ENCODE data around the gene OCA2. TPM values are rescaled to one million over a fixed set of nuclear protein-coding genes. Genes with fewer than 3 reads are reported as not detected.

Gene OCA2
- total RNA-seq, 2 donors from 2014 or later = 0.31 TPM; not detected in 1

DNA sequence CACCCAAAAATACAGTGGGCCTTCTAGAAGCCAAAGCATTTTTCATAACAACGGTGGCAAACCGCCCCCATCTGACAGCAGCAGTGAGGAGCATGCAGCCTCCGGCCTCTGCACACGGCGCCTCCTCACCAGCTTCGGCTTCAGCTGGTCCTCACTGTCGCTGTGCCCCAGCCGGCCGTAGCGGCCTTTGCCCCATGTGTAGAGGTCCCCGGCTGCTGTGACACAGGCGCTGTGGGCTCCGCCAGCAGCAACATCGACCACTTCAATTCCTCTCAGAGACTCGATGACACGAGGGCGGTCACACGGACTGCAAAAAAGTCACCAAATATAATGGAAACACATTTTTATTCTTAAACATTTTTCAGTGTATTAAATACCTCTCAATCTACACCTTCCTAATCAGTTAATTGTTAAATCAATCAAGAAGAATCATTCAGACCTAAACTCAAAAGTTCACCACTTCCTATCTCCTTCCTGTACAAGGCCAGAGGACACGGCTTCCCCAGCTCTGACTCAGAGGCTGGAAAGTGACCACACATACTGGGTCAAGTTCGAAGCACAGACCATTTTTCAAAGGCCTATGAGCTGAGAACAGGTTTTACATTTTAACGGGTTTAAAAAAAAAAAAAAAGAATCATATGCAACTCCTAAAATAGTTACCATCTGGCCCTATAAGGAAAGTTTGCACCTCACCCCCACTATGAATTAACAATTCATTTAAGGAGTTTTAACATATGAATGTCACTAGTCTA lies 33.6 kb upstream of the OCA2 start:
- H3K27ac ChIP-seq = no peak overlapping the region

DNA sequence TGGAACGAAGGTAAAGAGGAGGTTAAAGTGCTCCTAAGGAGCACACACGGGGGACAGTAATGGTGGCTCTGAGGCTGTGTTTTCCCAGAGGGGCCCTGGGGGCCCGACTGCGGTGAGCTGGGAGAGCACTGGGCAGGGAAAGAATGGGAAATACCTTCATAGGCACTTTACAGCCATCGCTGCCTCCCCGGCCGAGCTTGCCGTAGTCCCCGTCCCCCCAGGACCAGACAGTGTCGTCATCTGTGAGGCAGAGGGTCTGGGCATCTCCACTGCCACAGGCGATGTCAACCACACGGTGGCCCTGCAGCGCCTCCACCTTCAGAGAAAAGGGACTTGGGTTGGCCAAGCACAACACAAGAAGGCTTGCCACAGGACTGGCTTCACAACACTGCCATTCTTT lies 32.8 kb upstream of the OCA2 start:
- no peak overlapping the region for H3K4me3 ChIP-seq
- no peaks in the 10 kb centered on the region for H3K27me3 ChIP-seq
- H3K36me3 ChIP-seq = peaks cover 64% of the 10 kb centered on the region
- H3K27ac ChIP-seq = no peak overlapping the region
- TF ChIP-seq, protein P1, sequence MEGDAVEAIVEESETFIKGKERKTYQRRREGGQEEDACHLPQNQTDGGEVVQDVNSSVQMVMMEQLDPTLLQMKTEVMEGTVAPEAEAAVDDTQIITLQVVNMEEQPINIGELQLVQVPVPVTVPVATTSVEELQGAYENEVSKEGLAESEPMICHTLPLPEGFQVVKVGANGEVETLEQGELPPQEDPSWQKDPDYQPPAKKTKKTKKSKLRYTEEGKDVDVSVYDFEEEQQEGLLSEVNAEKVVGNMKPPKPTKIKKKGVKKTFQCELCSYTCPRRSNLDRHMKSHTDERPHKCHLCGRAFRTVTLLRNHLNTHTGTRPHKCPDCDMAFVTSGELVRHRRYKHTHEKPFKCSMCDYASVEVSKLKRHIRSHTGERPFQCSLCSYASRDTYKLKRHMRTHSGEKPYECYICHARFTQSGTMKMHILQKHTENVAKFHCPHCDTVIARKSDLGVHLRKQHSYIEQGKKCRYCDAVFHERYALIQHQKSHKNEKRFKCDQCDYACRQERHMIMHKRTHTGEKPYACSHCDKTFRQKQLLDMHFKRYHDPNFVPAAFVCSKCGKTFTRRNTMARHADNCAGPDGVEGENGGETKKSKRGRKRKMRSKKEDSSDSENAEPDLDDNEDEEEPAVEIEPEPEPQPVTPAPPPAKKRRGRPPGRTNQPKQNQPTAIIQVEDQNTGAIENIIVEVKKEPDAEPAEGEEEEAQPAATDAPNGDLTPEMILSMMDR (IDR thresholded peaks at IDR 0.05) = no peak
- peak; percentile 32 for DNase-seq (ENCODE audit: low spot score)
- no peaks in the 10 kb centered on the region for H3K9me3 ChIP-seq
- H3K4me1 ChIP-seq = peaks cover 0 to 7% of the 10 kb centered on the region in 2 donors

More for the DNA sequence above, 33.6 kb upstream of the OCA2 start:
- no peaks in the 10 kb centered on the region for H3K9me3 ChIP-seq
- peaks cover 0 to 7% of the 10 kb centered on the region in 2 donors for H3K4me1 ChIP-seq
- TF ChIP-seq, protein P1 (IDR thresholded peaks at IDR 0.05) = no peak
- H3K27me3 ChIP-seq = no peaks in the 10 kb centered on the region
- peaks cover 56% of the 10 kb centered on the region for H3K36me3 ChIP-seq
- H3K4me3 ChIP-seq = no peak overlapping the region
- peak; percentile 55 for DNase-seq (ENCODE audit: low spot score)

DNA sequence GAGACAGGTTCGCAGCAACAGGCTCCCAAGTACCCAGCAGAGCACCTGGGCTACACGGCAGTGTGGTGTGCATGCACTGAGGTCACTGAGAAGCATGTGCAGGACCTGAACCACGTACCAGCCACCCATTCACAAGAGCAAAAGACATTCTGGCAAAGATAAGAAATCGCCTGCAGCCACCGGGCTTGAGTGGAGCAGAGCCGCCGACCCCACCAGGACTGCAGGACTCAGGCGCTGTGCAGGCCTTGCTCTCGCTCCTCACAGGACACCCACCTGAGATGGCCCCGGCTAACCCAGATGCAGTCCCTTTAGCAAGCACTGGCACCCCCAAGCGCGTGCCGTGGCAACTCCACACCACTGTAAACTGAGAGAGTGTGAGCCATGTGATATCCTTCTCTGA lies 32.3 kb upstream of the OCA2 start:
- Histone ChIP-seq H3K27ac (no peak overlapping the region), H3K27me3 (no peaks in the 10 kb centered on the region), H3K36me3 (peaks cover 65% of the 10 kb centered on the region), H3K4me3 (no peak overlapping the region), H3K9me3 (no peaks in the 10 kb centered on the region), H3K4me1 (peaks cover 0 to 7% of the 10 kb centered on the region in 2 donors)
- no peak for DNase-seq (ENCODE audit: low spot score)
- TF ChIP-seq, protein P1 (IDR thresholded peaks at IDR 0.05) = no peak

DNA sequence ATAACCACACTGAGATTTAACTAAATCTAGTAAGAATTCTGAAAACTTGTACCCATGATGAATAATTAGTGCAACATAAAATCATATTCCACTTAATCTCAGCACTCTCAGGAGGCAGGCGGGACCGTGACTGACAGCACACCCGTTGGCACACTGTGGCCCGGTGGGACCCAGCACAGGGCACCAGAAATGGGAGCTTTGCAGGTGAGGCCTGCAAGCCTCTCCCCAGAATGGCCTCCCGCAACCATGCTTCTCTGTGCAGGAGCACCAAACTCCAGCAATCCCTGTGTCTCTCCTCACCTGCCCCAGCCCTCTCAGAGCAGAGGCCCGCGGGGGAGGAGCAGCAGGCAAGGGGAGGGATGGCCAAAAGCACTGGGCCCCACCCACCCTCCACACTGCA lies 31.5 kb upstream of the OCA2 start:
- TF ChIP-seq, protein P1 (IDR thresholded peaks at IDR 0.05) = no peak
- Histone ChIP-seq H3K4me1 (peaks cover 0 to 7% of the 10 kb centered on the region in 2 donors), H3K27ac (no peak overlapping the region), H3K4me3 (no peak overlapping the region), H3K9me3 (no peaks in the 10 kb centered on the region), H3K27me3 (no peaks in the 10 kb centered on the region), H3K36me3 (peaks cover 64% of the 10 kb centered on the region)
- DNase-seq (ENCODE audit: low spot score) = no peak

DNA sequence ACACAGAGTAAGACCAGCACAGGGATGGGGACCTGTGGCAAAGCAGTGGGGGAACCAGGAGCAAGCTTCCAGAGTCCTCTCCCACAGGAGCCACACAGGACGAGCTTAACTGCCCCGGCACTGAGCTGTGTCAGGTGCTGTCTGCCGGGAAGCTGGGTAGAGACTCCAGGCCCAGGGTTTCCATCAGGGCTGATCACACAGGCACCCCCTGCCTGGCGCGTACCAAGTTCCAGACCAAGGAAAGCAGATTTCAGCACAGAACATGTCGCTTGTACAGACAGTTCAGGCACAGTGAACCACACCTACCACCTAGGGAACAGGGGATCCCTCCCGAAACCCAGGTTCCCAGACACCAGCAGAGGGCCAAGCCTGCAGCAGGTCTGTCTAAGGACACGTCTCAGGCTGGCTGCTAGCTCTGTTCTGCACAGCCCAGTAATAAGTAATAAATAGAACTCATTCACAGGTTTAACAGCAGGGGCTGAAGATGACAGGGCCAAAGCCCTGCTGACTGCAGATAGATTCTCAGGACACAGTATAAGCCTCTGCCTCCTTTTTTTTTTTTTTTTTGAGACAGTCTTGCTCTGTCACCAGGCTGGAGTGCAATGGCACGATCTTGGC lies 30.2 kb upstream of the OCA2 start:
- Histone ChIP-seq H3K4me3 (no peak overlapping the region), H3K27me3 (no peaks in the 10 kb centered on the region), H3K36me3 (peaks cover 59% of the 10 kb centered on the region), H3K4me1 (peaks cover 0 to 7% of the 10 kb centered on the region in 2 donors), H3K27ac (peak overlapping the region in 1 of 2 donors; percentile 70), H3K9me3 (no peaks in the 10 kb centered on the region)
- DNase-seq (ENCODE audit: low spot score) = no peak
- TF ChIP-seq, protein P1 (IDR thresholded peaks at IDR 0.05) = no peak

Data from right atrium auricular region (tissue), 2 donors.